Activated CD4-positive, alpha-beta T cell treated with anti-CD3 and anti-CD28 coated beads for 1 hour (primary cell): ENCODE results near the gene SCIMP.
A peak's percentile ranks its signal among the peaks of the same experiment; 100 is the strongest.
"Not testable (repeated sequence)": the region's sequence is repeated elsewhere in the genome, so short reads cannot be mapped to it uniquely, and the experiment has no call there.

Source experiments
- DNase-seq: peaks from one replicate; pipeline ENCODE4 v3.0.0-alpha.2; 2020

Gene SCIMP

GRCh38 chr17:5234645-5235576 lies at the start of gene SCIMP:
TSS of gene SCIMP (minus strand) at chr17:5234860. CDS start at chr17:5234755, 105 bp downstream.
- DNase-seq: no peak

DNA sequence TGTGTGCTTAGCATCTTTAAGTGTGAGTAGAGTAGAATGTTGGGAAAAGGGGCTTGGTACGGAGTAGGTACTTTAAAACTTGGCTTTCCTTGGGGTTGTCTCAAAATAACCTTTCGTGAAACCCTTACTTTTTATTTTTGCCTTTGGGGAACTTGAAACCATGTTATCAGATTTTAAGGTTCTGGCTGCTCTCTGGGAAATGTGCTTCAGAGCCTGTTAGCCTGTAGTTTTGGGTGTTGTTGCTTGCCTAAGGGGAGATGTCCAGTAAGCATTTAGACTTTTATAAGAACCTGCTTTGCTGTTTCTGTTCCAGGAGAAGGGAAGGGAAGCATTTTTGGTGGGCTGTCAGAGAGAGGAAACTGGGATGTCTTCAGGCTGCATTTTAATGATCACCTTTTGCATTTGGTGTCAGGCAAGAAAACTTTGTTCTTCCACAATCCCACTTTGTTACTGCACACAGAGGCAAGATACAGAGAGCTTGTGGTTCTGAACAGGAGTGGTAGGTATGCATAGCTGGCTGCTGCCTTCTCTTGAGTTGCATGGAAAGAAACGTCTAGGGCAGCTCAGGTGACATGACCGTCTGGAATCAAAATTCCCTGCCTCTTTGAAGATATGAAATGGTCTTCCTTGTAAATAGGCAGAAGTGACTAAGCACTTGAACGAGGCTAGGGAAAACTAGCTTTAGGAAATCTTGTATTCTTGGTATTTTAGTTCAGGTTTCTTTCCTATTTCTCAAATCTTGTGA lies 49.1 kb upstream of the SCIMP start:
- no peak for DNase-seq

- DNase-seq: peak; percentile 33
Observed at GRCh38 chr17:5282642-5283217, 48.1 kb upstream of the SCIMP start.

DNA sequence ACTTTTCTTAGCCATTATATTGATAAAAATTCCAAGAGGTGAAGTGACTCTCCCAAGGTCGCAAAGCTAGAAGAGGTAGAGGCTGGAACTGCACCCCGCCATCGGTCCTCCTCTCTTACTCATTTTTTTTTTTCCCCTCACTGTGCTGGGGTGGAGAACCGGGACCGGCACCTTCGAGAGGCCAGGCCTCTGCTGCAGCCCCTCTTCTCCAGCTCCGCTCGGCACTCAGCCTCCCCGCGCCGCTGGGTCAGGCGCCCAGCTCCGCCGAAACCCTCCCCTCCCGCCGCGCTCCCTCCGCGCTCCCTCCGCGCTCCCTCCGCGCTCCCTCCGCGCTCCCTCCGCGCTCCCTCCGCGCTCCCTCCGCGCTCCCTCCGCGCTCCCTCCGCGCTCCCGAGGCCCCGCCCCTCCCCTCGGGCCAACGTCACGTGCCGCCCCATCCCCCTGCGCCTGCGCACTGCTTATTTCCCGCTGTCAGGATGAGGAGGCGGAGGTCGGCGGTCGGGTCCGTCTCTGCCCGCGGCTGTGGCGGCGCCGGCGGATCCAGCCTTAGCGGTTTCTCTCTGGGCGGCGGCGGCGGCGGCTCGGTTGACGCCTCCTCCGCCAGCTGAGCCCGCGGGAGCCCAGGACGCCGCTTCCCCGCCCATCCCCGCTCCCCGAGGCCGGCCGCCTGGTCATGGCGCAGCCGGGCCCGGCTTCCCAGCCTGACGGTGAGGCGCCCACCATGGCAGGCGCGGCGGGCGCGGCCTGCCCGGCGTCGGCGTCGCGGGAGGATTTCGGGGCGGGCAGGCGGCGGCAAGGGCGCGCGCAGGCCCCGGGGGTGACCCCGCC lies 47.4 kb upstream of the SCIMP start, which contains the start of gene RABEP1:
Gene RABEP1 (plus strand): TSS at position 471 of the 828 bp plus-strand sequence. CDS start 203 bp downstream, at position 674.
- DNase-seq: peak; percentile 91

DNA sequence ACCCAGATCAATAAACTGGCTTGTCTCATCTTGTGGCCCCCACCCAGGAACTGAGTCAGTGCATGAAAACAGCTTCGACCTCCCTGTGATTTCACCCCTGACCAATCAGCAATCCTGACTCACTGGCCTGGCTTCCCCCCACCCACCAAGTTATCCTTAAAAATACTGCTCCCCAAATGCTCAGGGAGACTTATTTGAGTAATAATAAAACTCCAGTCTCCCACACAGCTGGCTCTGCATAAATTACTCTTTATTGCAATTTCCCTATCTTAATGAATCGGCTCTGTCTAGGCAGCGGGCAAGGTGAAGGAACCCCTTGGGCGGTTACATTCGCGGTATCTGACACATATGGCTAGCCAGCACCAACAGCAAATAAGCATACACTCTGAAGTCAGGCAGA lies 37.7 kb upstream of the SCIMP start:
- DNase-seq: no peak

DNA sequence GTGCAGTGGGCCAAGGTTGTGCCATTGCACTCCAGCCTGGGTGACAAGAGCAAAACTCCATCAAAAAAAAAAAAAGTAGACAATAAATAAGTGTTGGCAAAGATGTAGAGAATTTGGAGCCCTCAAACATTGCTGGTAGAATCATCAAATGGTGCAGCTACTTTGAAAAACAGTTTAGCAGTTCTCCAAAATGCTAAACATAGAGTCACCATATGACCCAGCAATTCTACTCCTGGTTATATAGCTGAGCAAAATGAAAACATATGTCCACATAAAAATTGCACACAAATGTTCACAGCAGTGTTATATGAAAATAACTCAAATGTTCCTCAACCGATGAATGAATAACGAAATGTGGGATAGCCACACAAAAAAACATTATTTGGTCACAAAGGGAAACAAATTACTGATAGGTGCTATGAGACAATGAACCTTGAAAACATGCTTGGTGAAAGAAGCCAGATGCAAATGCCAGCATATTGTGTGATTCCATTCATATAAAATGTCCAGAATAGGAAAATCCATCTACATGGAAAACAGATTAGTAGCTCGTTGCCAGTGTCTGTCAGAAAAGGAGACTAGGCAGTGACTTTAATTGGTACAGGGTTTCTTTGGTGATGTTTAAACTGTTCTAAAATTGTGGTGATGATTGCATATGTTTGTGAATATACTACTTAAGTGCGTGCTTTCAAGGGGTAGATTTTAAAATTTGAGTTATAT lies 34.7 kb upstream of the SCIMP start:
- DNase-seq: no peak

DNA sequence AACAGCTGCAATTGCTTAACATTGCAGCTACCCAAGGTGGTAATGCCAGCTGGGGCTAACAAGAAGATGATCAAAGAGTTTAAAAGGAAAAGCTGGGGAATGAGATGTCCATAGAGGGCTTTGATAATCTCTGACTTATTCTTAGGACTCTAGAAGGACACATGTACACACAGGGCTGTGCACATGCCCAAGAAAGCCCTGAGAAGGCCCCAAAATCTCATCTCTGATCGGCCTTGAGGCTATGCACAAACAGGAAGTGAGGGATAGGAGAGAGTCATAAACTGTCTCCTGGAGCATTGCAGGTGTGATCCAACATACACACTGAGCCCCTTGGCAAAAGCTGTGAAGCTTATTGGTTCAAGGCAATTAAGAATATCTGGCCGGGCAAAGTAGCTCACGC lies 30.2 kb upstream of the SCIMP start:
- DNase-seq: no peak

DNA sequence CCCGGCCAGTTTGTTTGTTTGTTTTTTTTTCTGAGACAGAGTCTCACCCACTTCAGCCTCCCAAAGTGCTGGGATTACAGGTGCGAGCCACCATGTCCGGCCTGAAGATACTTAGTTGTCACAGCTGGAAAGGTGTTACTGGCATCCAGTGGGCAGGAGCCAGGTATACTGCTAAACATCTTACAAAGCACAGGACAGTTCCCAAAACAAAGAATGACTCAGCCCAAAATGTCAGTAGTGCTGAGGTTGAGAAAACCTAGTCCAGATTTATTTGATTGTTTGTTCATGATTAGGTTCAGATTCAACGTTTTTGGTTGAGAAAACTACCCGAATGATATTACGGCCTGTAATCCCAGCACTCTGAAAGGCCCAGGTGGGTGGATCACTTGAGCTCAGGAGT lies 28.8 kb upstream of the SCIMP start:
- no peak for DNase-seq

- no peak for DNase-seq
Observed at GRCh38 chr17:5262416-5262991, 27.8 kb upstream of the SCIMP start.

DNA sequence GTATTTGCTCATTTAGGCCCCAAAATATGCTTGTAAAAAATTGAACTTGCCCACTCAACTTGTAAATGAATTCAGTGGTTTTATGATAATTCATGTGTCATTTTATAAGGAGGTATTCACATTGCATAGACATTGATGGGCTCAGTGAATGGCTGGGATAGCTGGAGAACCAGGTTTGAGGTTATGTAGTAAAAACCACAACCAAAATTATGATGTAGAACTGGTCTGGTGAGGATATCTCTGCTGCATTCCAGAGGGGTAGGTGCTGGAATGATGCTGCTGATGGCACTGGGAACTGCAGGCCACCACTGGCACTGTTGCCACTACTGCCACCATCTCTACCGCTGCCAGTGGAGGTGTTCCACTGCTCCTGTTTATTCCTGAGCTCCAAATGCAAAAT lies 25.9 kb upstream of the SCIMP start:
- no peak for DNase-seq

- DNase-seq: no peak
Observed at GRCh38 chr17:5257124-5257523, 22.5 kb upstream of the SCIMP start.

GRCh38 chr17:5254903-5255521 lies 20.4 kb upstream of the SCIMP start:
- DNase-seq: no peak

GRCh38 chr17:5254414-5254813 lies 19.8 kb upstream of the SCIMP start:
- no peak for DNase-seq

DNA sequence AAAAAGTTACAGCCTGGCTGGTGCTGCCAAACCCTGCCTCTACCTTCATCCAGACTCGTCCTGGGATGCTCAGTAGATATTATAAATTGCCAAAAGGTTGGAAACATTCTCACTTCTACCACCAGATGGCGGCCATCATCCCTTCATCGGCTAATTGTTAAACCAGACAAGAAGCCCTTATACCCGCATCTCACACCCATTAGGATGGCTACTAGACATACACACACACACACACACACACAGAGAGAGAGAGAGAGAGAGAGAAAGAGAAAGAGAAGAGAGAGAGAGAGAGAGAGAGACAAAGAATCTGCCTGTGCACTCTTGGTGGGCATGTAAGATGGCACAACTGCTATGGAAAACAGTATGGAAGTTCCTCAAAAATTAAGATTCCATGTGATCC lies 15.0 kb upstream of the SCIMP start:
- peak; percentile 37 for DNase-seq

- no peak for DNase-seq
Observed at GRCh38 chr17:5248821-5249479, 14.3 kb upstream of the SCIMP start.

DNA sequence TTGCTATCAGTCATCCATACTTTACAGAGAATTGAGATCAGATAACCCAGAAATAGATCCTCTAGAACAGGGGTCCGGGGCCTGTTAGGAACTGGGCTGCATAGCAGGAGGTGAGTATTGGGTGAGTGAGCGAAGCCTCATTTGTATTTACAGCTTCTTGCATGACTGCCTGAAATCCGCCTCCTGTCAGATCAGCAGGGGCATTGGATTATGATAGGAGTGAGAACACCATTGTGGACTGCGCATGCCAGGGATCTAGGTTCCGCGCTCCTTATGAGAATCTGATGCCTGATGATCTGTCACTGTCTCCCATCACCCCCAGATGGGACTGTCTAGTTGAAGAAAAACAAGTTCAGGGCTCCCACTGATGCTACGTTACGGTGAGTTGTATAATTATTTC lies 13.0 kb upstream of the SCIMP start:
- DNase-seq: no peak

GRCh38 chr17:5241861-5242671 lies 7.4 kb upstream of the SCIMP start:
- DNase-seq: no peak

DNA sequence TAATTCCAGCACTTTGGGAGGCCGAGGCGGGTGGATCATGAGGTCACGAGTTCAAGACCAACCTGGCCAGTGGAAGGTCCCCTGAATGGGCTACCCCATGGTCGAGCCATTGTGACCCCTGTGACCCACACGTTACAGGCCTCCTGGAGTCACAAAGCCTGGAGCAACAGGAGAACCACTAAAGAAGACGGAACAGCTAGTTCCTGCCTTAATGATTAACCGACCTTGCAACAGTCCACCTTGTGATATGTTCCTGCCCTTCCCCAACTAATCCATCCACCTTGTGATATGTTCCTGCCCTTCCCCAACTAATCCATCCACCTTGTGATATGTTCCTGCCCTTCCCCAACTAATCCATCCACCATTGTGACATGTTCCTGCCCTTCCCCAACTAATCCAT lies 5.1 kb upstream of the SCIMP start:
- not testable (repeated sequence) for DNase-seq

GRCh38 chr17:5238333-5238732 lies 3.7 kb upstream of the SCIMP start:
- DNase-seq: no peak
